ENCODE measurements around the gene TMEM163.

DNA sequence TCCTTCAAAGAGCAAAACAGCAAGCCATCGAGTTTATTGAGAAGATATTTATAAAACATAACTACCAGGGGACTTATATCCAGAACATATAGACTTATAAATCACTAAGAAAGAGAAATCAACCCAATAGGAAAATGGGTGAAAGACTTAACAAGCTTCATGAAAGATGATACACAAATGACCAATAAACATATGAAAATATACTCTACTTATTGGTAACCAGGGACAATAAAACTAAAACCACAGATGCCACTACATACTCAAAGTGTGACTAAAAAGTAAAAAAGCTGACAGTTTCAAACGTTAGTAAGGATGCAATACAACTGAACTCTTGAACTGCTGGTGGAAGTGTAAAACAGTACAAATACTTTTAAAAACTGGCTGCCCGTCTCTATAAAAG, 154.3 kb downstream of the TMEM163 start:
- no peak for TF ChIP-seq ZBTB1 (tag by site-specific recombination; IDR thresholded peaks at IDR 0.05)
- TF ChIP-seq, protein P1, sequence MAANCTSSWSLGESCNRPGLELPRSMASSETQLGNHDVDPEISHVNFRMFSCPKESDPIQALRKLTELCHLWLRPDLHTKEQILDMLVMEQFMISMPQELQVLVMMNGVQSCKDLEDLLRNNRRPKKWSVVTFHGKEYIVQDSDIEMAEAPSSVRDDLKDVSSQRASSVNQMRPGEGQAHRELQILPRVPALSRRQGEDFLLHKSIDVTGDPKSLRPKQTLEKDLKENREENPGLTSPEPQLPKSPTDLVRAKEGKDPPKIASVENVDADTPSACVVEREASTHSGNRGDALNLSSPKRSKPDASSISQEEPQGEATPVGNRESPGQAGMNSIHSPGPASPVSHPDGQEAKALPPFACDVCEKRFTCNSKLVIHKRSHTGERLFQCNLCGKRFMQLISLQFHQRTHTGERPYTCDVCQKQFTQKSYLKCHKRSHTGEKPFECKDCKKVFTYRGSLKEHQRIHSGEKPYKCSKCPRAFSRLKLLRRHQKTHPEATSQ (tag by site-specific recombination; IDR thresholded peaks at IDR 0.05), result no peak
- no peak for TF ChIP-seq ZBTB17 (tag by site-specific recombination; IDR thresholded peaks at IDR 0.05)
- TF ChIP-seq, protein P2, sequence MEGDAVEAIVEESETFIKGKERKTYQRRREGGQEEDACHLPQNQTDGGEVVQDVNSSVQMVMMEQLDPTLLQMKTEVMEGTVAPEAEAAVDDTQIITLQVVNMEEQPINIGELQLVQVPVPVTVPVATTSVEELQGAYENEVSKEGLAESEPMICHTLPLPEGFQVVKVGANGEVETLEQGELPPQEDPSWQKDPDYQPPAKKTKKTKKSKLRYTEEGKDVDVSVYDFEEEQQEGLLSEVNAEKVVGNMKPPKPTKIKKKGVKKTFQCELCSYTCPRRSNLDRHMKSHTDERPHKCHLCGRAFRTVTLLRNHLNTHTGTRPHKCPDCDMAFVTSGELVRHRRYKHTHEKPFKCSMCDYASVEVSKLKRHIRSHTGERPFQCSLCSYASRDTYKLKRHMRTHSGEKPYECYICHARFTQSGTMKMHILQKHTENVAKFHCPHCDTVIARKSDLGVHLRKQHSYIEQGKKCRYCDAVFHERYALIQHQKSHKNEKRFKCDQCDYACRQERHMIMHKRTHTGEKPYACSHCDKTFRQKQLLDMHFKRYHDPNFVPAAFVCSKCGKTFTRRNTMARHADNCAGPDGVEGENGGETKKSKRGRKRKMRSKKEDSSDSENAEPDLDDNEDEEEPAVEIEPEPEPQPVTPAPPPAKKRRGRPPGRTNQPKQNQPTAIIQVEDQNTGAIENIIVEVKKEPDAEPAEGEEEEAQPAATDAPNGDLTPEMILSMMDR (tag by site-specific recombination; IDR thresholded peaks at IDR 0.05), result no peak
- no peak for TF ChIP-seq ZNF707 (tag by site-specific recombination; IDR thresholded peaks at IDR 0.05)
- no peak for TF ChIP-seq ZNF830 (tag by site-specific recombination; IDR thresholded peaks at IDR 0.05; ENCODE audit: low read depth)
- no peak for TF ChIP-seq ZNF701 (tag by site-specific recombination; IDR thresholded peaks at IDR 0.05)
- TF ChIP-seq ZNF623 (tag by site-specific recombination; IDR thresholded peaks at IDR 0.05), result no peak
- TF ChIP-seq, protein P3, sequence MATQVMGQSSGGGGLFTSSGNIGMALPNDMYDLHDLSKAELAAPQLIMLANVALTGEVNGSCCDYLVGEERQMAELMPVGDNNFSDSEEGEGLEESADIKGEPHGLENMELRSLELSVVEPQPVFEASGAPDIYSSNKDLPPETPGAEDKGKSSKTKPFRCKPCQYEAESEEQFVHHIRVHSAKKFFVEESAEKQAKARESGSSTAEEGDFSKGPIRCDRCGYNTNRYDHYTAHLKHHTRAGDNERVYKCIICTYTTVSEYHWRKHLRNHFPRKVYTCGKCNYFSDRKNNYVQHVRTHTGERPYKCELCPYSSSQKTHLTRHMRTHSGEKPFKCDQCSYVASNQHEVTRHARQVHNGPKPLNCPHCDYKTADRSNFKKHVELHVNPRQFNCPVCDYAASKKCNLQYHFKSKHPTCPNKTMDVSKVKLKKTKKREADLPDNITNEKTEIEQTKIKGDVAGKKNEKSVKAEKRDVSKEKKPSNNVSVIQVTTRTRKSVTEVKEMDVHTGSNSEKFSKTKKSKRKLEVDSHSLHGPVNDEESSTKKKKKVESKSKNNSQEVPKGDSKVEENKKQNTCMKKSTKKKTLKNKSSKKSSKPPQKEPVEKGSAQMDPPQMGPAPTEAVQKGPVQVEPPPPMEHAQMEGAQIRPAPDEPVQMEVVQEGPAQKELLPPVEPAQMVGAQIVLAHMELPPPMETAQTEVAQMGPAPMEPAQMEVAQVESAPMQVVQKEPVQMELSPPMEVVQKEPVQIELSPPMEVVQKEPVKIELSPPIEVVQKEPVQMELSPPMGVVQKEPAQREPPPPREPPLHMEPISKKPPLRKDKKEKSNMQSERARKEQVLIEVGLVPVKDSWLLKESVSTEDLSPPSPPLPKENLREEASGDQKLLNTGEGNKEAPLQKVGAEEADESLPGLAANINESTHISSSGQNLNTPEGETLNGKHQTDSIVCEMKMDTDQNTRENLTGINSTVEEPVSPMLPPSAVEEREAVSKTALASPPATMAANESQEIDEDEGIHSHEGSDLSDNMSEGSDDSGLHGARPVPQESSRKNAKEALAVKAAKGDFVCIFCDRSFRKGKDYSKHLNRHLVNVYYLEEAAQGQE (tag by site-specific recombination; IDR thresholded peaks at IDR 0.05), result no peak
- TF ChIP-seq ZNF596 (tag by site-specific recombination; IDR thresholded peaks at IDR 0.05), result no peak
- TF ChIP-seq, protein P4, sequence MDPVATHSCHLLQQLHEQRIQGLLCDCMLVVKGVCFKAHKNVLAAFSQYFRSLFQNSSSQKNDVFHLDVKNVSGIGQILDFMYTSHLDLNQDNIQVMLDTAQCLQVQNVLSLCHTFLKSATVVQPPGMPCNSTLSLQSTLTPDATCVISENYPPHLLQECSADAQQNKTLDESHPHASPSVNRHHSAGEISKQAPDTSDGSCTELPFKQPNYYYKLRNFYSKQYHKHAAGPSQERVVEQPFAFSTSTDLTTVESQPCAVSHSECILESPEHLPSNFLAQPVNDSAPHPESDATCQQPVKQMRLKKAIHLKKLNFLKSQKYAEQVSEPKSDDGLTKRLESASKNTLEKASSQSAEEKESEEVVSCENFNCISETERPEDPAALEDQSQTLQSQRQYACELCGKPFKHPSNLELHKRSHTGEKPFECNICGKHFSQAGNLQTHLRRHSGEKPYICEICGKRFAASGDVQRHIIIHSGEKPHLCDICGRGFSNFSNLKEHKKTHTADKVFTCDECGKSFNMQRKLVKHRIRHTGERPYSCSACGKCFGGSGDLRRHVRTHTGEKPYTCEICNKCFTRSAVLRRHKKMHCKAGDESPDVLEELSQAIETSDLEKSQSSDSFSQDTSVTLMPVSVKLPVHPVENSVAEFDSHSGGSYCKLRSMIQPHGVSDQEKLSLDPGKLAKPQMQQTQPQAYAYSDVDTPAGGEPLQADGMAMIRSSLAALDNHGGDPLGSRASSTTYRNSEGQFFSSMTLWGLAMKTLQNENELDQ (tag by site-specific recombination; IDR thresholded peaks at IDR 0.05; ENCODE audit: low read depth), result no peak
- TF ChIP-seq ZNF561 (tag by site-specific recombination; IDR thresholded peaks at IDR 0.05; ENCODE audit: borderline replicate concordance), result no peak
- no peak for TF ChIP-seq ZNF792 (tag by site-specific recombination; IDR thresholded peaks at IDR 0.05)
